Tibial artery (tissue), 4 donors: ENCODE data around the gene LRCH1.

Experiments
- DNase-seq, 2 donors: peaks; one replicate each; pipeline ENCODE4 v3.0.0-alpha.2; 2019
- H3K27ac ChIP-seq, 2 donors: fragments of 200-600 bp; sonication (generic) in 1 of 2; 1 replicate in 1 of 2; 2 replicates in 1 of 2; pipeline ENCODE4 v1.5.1; 2018 to 2019; ENCODE audit warnings: mild to moderate bottlenecking in 1 of 2
- H3K27me3 ChIP-seq, 2 donors: fragments of 200-600 bp; sonication (generic) in 1 of 2; one replicate each; pipeline versions ENCODE4 v1.5.1 to v1.6.0; 2016 to 2019
- H3K36me3 ChIP-seq, 3 donors: fragments of 200-600 bp; sonication (generic) in 2 of 3; one replicate each; pipeline ENCODE4 v1.5.1; 2016 to 2019; ENCODE audit warnings: mild to moderate bottlenecking in 2 of 3
- H3K4me1 ChIP-seq, 4 donors: fragments of 200-600 bp; sonication (generic) in 2 of 4; 1 replicate in 3 of 4; 2 replicates in 1 of 4; pipeline ENCODE4 v1.5.1; 2016 to 2019
- H3K4me3 ChIP-seq, 2 donors: fragments of 200-600 bp; sonication (generic) in 1 of 2; 1 replicate in 1 of 2; 2 replicates in 1 of 2; pipeline ENCODE4 v1.5.1; 2018 to 2019; ENCODE audit warnings: mild to moderate bottlenecking in 2 of 2
- H3K9me3 ChIP-seq, 3 donors: fragments of 200-600 bp; sonication (generic) in 1 of 3; one replicate each; pipeline ENCODE4 v1.5.1; 2016 to 2019
- intact Hi-C: fragments of 100-400 bp; cut with DNase I; formaldehyde crosslinking; loops from one replicate; pipeline ENCODE4 v1.15.0; 2023; ENCODE audit warnings: low total_unique reads
- TF ChIP-seq, protein P1 (sequence below), 2 experiments: fragments of 200-600 bp in 1 of 2; fragments of 450-650 bp in 1 of 2; IDR thresholded peaks; one replicate each; pipeline ENCODE4 v1.5.1; 2017 to 2019; ENCODE audit warnings: antibody characterized with exemption in 2 of 2, mild to moderate bottlenecking in 1 of 2, moderate library complexity in 1 of 2

The LRCH1 gene

GRCh38 chr13:46602531-46602930 is 49.6 kb downstream of the LRCH1 start:
- no peak for DNase-seq
- no peaks in the 10 kb centered on the region for H3K27me3 ChIP-seq
- no peaks in the 10 kb centered on the region for H3K36me3 ChIP-seq
- H3K4me3 ChIP-seq: no peak overlapping the region
- intact Hi-C loops: no loop called here
- peaks cover 0 to 85% (median 60%) of the 10 kb centered on the region in 4 donors for H3K4me1 ChIP-seq
- peak overlapping the region in 1 of 2 donors; percentile 57 for H3K27ac ChIP-seq
- TF ChIP-seq, protein P1, sequence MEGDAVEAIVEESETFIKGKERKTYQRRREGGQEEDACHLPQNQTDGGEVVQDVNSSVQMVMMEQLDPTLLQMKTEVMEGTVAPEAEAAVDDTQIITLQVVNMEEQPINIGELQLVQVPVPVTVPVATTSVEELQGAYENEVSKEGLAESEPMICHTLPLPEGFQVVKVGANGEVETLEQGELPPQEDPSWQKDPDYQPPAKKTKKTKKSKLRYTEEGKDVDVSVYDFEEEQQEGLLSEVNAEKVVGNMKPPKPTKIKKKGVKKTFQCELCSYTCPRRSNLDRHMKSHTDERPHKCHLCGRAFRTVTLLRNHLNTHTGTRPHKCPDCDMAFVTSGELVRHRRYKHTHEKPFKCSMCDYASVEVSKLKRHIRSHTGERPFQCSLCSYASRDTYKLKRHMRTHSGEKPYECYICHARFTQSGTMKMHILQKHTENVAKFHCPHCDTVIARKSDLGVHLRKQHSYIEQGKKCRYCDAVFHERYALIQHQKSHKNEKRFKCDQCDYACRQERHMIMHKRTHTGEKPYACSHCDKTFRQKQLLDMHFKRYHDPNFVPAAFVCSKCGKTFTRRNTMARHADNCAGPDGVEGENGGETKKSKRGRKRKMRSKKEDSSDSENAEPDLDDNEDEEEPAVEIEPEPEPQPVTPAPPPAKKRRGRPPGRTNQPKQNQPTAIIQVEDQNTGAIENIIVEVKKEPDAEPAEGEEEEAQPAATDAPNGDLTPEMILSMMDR (IDR thresholded peaks at IDR 0.05): no peak
- H3K9me3 ChIP-seq: no peaks in the 10 kb centered on the region

DNA sequence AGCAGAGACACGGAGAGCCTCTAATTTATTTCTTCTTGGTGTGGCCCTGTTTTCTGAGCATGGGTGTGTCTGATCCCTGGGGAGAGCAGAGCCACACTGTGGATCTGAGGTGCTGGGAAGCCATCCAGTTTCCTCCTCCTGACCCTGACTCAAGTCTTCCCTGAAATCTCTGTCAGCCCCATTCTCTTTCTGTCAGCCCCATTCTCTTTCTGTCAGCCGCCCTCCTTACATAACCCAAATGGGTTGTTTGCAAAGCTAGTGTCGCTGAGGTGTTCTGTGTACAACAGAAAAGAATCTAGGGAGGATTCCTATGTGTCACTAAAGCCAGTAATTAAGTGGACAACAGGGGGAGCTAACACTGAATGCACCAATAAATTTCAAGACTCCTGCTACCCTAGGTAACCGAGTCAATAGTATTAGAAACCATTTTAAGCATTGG is 50.2 kb downstream of the LRCH1 start:
- TF ChIP-seq, protein P1 (IDR thresholded peaks at IDR 0.05): no peak
- no peaks in the 10 kb centered on the region for H3K27me3 ChIP-seq
- no peak overlapping the region for H3K4me3 ChIP-seq
- H3K9me3 ChIP-seq: no peaks in the 10 kb centered on the region
- H3K36me3 ChIP-seq: no peaks in the 10 kb centered on the region
- DNase-seq: no peak
- intact Hi-C loops: no loop called here
- H3K4me1 ChIP-seq: peaks cover 0 to 87% (median 60%) of the 10 kb centered on the region in 4 donors
- H3K27ac ChIP-seq: peak overlapping the region in 1 of 2 donors; percentile 15

- intact Hi-C loops: no loop called here
- DNase-seq: no peak
- H3K4me1 ChIP-seq: peaks cover 0 to 98% (median 64%) of the 10 kb centered on the region in 4 donors
Measured at GRCh38 chr13:46604226-46604990, 51.4 kb downstream of the LRCH1 start.

GRCh38 chr13:46605076-46605824 is 52.3 kb downstream of the LRCH1 start:
- TF ChIP-seq, protein P1 (IDR thresholded peaks at IDR 0.05): no peak
- intact Hi-C loops: no loop called here
- Histone ChIP-seq H3K27ac (peak overlapping the region; percentile 17 to 33), H3K4me1 (peaks cover 0 to 96% (median 64%) of the 10 kb centered on the region in 4 donors), H3K9me3 (no peaks in the 10 kb centered on the region), H3K36me3 (no peaks in the 10 kb centered on the region), H3K4me3 (no peak overlapping the region), H3K27me3 (no peaks in the 10 kb centered on the region)
- DNase-seq: no peak

More at GRCh38 chr13:46604226-46604990, 51.4 kb downstream of the LRCH1 start:
- H3K27me3 ChIP-seq: no peaks in the 10 kb centered on the region
- H3K27ac ChIP-seq: peak overlapping the region; percentile 17 to 33
- no peak overlapping the region for H3K4me3 ChIP-seq
- H3K36me3 ChIP-seq: no peaks in the 10 kb centered on the region
- no peaks in the 10 kb centered on the region for H3K9me3 ChIP-seq
- TF ChIP-seq, protein P1 (IDR thresholded peaks at IDR 0.05): no peak

GRCh38 chr13:46605825-46606554 is 53.0 kb downstream of the LRCH1 start:
- Histone ChIP-seq H3K9me3 (no peaks in the 10 kb centered on the region), H3K4me1 (peaks cover 0 to 88% (median 56%) of the 10 kb centered on the region in 4 donors)
- intact Hi-C loops: no loop called here

More at GRCh38 chr13:46605825-46606554, 53.0 kb downstream of the LRCH1 start:
- DNase-seq: no peak
- Histone ChIP-seq H3K27me3 (no peaks in the 10 kb centered on the region), H3K4me3 (no peak overlapping the region), H3K27ac (peak overlapping the region; percentile 17 to 33), H3K36me3 (no peaks in the 10 kb centered on the region)
- TF ChIP-seq, protein P1 (IDR thresholded peaks at IDR 0.05): no peak
